Measurements from ENCODE around the gene ARF1. TPM values are rescaled to one million over a fixed set of nuclear protein-coding genes. Genes with fewer than 3 reads are reported as not detected.

The ARF1 gene
- total RNA-seq, 2 donors from 2014 or later: 478 to 512 TPM

DNA sequence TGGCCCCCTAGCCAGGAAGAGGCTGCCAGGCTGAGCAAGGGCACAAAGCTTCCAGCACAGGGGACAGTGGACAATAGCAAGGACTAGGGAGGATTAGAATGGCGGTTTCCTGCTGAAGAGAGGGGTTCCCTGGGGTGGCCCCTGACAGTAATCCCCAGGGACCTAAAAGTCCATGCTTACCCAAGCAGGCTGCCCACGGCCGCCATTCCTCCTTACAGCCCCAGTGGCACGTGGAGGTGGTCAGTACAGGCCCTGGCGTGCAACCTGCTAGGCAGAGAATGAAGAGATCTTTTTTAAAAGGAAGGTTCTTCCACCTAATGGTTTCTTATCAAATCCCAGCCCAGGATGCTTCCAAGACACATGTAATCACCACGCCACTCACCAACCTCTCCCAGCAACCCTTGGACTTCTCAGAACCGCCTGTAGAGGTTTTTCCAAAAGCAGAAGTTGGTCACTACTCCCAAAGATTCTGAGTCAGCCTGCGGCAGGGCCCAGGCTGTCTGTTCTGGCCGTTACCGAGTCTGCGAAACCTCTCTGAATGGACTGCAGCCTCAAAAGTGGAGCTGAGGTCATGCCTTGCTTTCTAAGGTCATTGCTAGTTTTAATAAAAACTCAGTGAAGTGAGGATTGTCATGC, 25.7 kb downstream of the ARF1 start:
- Histone ChIP-seq H3K27me3 (replicated peaks; ENCODE audit: insufficient read depth) (no peaks in the 10 kb centered on the region), H3K4me3 (peak overlapping the region; percentile 83 to 96), H3K36me3 (no peaks in the 10 kb centered on the region), H3K9me3 (no peaks in the 10 kb centered on the region), H3K4me1 (replicated peaks) (peaks cover 3% of the 10 kb centered on the region), H3K27ac (peak overlapping the region; percentile 92 to 93)
- no peak for DNase-seq (ENCODE audit: low spot score)
- intact Hi-C loops (cut with DNase I): loop anchor here (2.0 to 5.0 kb wide), 2 partner anchors 25 to 39 kb away; partner anchors contain the start of genes ARF1 and GJC2
- TF ChIP-seq POLR2A (IDR thresholded peaks at IDR 0.05) (no peak), POLR2AphosphoS5 (IDR thresholded peaks at IDR 0.05) (no peak), CTCF (IDR thresholded peaks at IDR 0.05) (no peak)
- WGBS: 75% methylated on average over 11 of the region's 11 CpGs

DNA sequence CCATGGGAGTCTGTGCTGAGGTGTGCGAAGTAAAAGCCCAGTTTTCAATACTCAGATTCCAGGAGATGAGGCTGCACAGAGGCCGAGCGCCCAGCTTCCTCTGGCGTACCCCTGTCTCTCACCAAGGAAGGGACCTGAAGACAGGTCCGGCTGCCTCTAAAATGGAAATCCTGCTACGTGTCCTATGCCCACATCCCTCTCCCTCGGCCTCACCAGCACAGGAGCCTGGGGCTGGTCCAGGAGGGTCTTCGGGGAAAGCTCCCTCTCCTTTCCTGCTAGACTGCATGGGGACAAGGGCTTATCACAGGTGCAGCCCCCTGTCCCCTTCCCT, 26.2 kb downstream of the ARF1 start:
- Histone ChIP-seq H3K36me3 (no peaks in the 10 kb centered on the region), H3K27me3 (replicated peaks; ENCODE audit: insufficient read depth) (no peaks in the 10 kb centered on the region), H3K9me3 (no peaks in the 10 kb centered on the region), H3K27ac (peak overlapping the region; percentile 92 to 93), H3K4me3 (peak overlapping the region; percentile 83 to 96), H3K4me1 (replicated peaks) (peaks cover 3% of the 10 kb centered on the region)
- WGBS: 1% methylated on average over 8 of the region's 8 CpGs
- intact Hi-C loops (cut with DNase I): loop anchor here (2.0 to 5.0 kb wide), 2 partner anchors 26 to 39 kb away; partner anchors contain the start of genes ARF1 and GJC2
- DNase-seq (ENCODE audit: low spot score): no peak
- TF ChIP-seq POLR2A (IDR thresholded peaks at IDR 0.05): no peak
- TF ChIP-seq POLR2AphosphoS5 (IDR thresholded peaks at IDR 0.05): no peak
- TF ChIP-seq CTCF (IDR thresholded peaks at IDR 0.05): no peak

- peaks cover 3% of the 10 kb centered on the region for H3K4me1 ChIP-seq (replicated peaks)
- peak within 1 kb of the TSS; percentile 92 to 93 for H3K27ac ChIP-seq
- peak; percentile 98 for DNase-seq (ENCODE audit: low spot score)
- WGBS: under 1% methylated on average over 63 of the region's 66 CpGs
- H3K4me3 ChIP-seq: peak within 1 kb of the TSS; percentile 83 to 96
- intact Hi-C loops (cut with DNase I): loop anchor here (2.0 to 5.0 kb wide), 2 partner anchors 27 to 38 kb away; partner anchors contain the start of genes ARF1 and GJC2
- H3K36me3 ChIP-seq: no peaks in the 10 kb centered on the region
- no peaks in the 10 kb centered on the region for H3K27me3 ChIP-seq (replicated peaks; ENCODE audit: insufficient read depth)
- TF ChIP-seq POLR2A (IDR thresholded peaks at IDR 0.05) (peak; percentile 95), CTCF (IDR thresholded peaks at IDR 0.05) (peak in 3 of 4 experiments; percentile 16 to 42 (median 39)), POLR2AphosphoS5 (IDR thresholded peaks at IDR 0.05) (peak; percentile 100)
- no peaks in the 10 kb centered on the region for H3K9me3 ChIP-seq
Observed at GRCh38 chr1:228109073-228109961, 26.8 kb downstream of the ARF1 start, which contains the start of gene MRPL55. TSS of gene MRPL55 (minus strand) at chr1:228109299. CDS start at chr1:228108260, 1,039 bp downstream.

GRCh38 chr1:228109962-228110488, 27.5 kb downstream of the ARF1 start:
- 12% methylated on average over 15 of the region's 15 CpGs for WGBS
- no peak for TF ChIP-seq POLR2AphosphoS5 (IDR thresholded peaks at IDR 0.05)
- no peak for TF ChIP-seq CTCF (IDR thresholded peaks at IDR 0.05)
- no peak for TF ChIP-seq POLR2A (IDR thresholded peaks at IDR 0.05)
- Histone ChIP-seq H3K36me3 (no peaks in the 10 kb centered on the region), H3K4me1 (replicated peaks) (peaks cover 3% of the 10 kb centered on the region), H3K9me3 (no peaks in the 10 kb centered on the region), H3K27ac (peak overlapping the region; percentile 92 to 93), H3K27me3 (replicated peaks; ENCODE audit: insufficient read depth) (no peaks in the 10 kb centered on the region), H3K4me3 (peak overlapping the region; percentile 83 to 96)
- intact Hi-C loops (cut with DNase I): loop anchor here (2.0 to 5.0 kb wide), 2 partner anchors 27 to 37 kb away; partner anchors contain the start of genes ARF1 and GJC2
- DNase-seq (ENCODE audit: low spot score): no peak
